NCI-H526 (cell line): ENCODE data around the gene LRPAP1.
"Not testable (repeated sequence)": the region's sequence is repeated elsewhere in the genome, so short reads cannot be mapped to it uniquely, and the experiment has no call there.

Experiments
- DNase-seq, 2 experiments: peaks; one replicate each; lab custom pipeline; 2025; lab: John Stamatoyannopoulos, UW

LRPAP1 gene

GRCh38 chr4:3560465-3560864, 28.2 kb upstream of the LRPAP1 start:
- DNase-seq = not testable (repeated sequence)

GRCh38 chr4:3559381-3560290, 27.4 kb upstream of the LRPAP1 start:
- not testable (repeated sequence) for DNase-seq

GRCh38 chr4:3558514-3558836, 26.3 kb upstream of the LRPAP1 start:
- not testable (repeated sequence) for DNase-seq

- DNase-seq = not testable (repeated sequence)
Observed at GRCh38 chr4:3557676-3558513, 25.7 kb upstream of the LRPAP1 start.

GRCh38 chr4:3557088-3557492, 24.9 kb upstream of the LRPAP1 start:
- not testable (repeated sequence) for DNase-seq

- DNase-seq = peak in 1 of 2 experiments; percentile 35
Observed at GRCh38 chr4:3556244-3556867, 24.1 kb upstream of the LRPAP1 start.

- not testable (repeated sequence) for DNase-seq
Observed at GRCh38 chr4:3555459-3556070, 23.3 kb upstream of the LRPAP1 start.

GRCh38 chr4:3551366-3551765, 19.1 kb upstream of the LRPAP1 start:
- DNase-seq = not testable (repeated sequence)

- DNase-seq = not testable (repeated sequence)
Observed at GRCh38 chr4:3550792-3551325, 18.6 kb upstream of the LRPAP1 start.

GRCh38 chr4:3550041-3550440, 17.8 kb upstream of the LRPAP1 start:
- not testable (repeated sequence) for DNase-seq

- not testable (repeated sequence) for DNase-seq
Observed at GRCh38 chr4:3549694-3550001, 17.4 kb upstream of the LRPAP1 start.

GRCh38 chr4:3548991-3549693, 16.9 kb upstream of the LRPAP1 start:
- not testable (repeated sequence) for DNase-seq

- not testable (repeated sequence) for DNase-seq
Observed at GRCh38 chr4:3546721-3547120, 14.5 kb upstream of the LRPAP1 start.

- not testable (repeated sequence) for DNase-seq
Observed at GRCh38 chr4:3545351-3545750, 13.1 kb upstream of the LRPAP1 start.

GRCh38 chr4:3544259-3545025, 12.2 kb upstream of the LRPAP1 start:
- DNase-seq = not testable (repeated sequence)

GRCh38 chr4:3543415-3543814, 11.2 kb upstream of the LRPAP1 start:
- not testable (repeated sequence) for DNase-seq

- not testable (repeated sequence) for DNase-seq
Observed at GRCh38 chr4:3538906-3539305, 6.7 kb upstream of the LRPAP1 start.

GRCh38 chr4:3535812-3536211, 3.6 kb upstream of the LRPAP1 start:
- not testable (repeated sequence) for DNase-seq

- DNase-seq = no peak
Observed at GRCh38 chr4:3533423-3533820, 1.2 kb upstream of the LRPAP1 start.

GRCh38 chr4:3532751-3533422, 665 bp upstream of the LRPAP1 start:
- no peak for DNase-seq
